Measurements from ENCODE around the gene AFP. TPM values are rescaled to one million over a fixed set of nuclear protein-coding genes. Genes with fewer than 3 reads are reported as not detected.

The AFP gene
- total RNA-seq, 1 experiment from 2014 or later, result 0.25 TPM

DNA sequence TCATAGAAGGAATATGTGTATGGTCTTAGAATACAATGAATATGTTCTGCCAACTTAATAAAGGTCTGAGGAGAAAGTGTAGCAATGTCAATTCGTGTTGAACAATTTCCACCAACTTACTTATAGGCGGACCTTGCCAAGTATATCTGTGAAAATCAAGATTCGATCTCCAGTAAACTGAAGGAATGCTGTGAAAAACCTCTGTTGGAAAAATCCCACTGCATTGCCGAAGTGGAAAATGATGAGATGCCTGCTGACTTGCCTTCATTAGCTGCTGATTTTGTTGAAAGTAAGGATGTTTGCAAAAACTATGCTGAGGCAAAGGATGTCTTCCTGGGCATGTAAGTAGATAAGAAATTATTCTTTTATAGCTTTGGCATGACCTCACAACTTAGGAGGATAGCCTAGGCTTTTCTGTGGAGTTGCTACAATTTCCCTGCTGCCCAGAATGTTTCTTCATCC lies 22.7 kb upstream of the AFP start:
- no peak for DNase-seq (ENCODE audit: extremely low read depth, low read depth)

DNA sequence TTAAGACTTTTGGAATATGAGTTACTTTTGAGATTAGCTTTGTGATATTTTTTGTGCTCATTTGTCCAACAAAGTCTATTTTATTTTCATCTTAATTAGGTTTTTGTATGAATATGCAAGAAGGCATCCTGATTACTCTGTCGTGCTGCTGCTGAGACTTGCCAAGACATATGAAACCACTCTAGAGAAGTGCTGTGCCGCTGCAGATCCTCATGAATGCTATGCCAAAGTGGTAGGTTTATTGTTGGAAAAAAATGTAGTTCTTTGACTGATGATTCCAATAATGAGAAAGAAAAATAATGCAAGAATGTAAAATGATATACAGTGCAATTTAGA lies 21.1 kb upstream of the AFP start:
- no peak for DNase-seq (ENCODE audit: extremely low read depth, low read depth)

- no peak for DNase-seq (ENCODE audit: extremely low read depth, low read depth)
Measured at GRCh38 chr4:73415807-73416238, 20.2 kb upstream of the AFP start.

DNA sequence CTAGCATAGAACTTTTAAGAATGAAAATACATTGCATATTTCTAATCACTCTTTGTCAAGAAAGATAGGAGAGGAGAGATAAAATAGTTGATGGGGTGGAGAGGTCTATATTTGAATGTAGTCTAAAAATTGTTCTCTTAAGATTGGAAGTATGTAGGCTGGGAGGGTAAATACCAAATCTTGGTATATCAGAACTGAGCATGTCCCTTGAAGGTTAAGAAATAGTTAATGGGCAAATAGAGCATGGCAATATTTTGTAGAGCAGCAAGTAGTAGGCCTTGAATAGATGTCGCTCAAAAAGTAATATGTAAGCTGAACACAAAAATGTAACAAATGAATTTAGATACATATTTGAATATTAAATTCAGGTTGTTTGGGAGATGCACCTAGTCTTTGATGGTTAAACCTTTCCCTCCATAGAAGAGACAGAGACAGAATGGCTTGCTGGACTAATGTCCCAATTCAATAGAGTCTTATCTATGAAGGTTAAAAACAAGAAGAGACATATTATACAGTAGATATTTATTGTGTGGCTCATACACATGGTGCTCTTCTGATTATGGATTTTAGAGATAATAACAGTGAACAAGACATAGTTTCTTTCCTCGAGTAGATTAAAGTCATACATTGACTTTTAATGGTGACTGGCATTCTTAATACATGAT lies 19.5 kb upstream of the AFP start:
- no peak for DNase-seq (ENCODE audit: extremely low read depth, low read depth)

GRCh38 chr4:73417342-73417741 lies 18.7 kb upstream of the AFP start:
- DNase-seq (ENCODE audit: extremely low read depth, low read depth), result no peak

GRCh38 chr4:73417973-73418372 lies 18.0 kb upstream of the AFP start:
- DNase-seq (ENCODE audit: extremely low read depth, low read depth), result no peak

DNA sequence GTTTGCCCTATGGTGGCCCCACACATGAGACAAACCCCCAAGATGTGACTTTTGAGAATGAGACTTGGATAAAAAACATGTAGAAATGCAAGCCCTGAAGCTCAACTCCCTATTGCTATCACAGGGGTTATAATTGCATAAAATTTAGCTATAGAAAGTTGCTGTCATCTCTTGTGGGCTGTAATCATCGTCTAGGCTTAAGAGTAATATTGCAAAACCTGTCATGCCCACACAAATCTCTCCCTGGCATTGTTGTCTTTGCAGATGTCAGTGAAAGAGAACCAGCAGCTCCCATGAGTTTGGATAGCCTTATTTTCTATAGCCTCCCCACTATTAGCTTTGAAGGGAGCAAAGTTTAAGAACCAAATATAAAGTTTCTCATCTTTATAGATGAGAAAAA lies 17.3 kb upstream of the AFP start:
- DNase-seq (ENCODE audit: extremely low read depth, low read depth), result no peak

DNA sequence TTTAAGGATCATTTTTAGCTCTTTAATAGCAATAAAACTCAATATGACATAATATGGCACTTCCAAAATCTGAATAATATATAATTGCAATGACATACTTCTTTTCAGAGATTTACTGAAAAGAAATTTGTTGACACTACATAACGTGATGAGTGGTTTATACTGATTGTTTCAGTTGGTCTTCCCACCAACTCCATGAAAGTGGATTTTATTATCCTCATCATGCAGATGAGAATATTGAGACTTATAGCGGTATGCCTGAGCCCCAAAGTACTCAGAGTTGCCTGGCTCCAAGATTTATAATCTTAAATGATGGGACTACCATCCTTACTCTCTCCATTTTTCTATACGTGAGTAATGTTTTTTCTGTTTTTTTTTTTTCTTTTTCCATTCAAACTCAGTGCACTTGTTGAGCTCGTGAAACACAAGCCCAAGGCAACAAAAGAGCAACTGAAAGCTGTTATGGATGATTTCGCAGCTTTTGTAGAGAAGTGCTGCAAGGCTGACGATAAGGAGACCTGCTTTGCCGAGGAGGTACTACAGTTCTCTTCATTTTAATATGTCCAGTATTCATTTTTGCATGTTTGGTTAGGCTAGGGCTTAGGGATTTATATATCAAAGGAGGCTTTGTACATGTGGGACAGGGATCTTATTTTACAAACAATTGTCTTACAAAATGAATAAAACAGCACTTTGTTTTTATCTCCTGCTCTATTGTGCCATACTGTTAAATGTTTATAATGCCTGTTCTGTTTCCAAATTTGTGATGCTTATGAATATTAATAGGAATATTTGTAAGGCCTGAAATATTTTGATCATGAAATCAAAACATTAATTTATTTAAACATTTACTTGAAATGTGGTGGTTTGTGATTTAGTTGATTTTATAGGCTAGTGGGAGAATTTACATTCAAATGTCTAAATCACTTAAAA lies 16.6 kb upstream of the AFP start:
- DNase-seq (ENCODE audit: extremely low read depth, low read depth), result no peak

- no peak for DNase-seq (ENCODE audit: extremely low read depth, low read depth)
Measured at GRCh38 chr4:73420615-73421014, 15.4 kb upstream of the AFP start.

DNA sequence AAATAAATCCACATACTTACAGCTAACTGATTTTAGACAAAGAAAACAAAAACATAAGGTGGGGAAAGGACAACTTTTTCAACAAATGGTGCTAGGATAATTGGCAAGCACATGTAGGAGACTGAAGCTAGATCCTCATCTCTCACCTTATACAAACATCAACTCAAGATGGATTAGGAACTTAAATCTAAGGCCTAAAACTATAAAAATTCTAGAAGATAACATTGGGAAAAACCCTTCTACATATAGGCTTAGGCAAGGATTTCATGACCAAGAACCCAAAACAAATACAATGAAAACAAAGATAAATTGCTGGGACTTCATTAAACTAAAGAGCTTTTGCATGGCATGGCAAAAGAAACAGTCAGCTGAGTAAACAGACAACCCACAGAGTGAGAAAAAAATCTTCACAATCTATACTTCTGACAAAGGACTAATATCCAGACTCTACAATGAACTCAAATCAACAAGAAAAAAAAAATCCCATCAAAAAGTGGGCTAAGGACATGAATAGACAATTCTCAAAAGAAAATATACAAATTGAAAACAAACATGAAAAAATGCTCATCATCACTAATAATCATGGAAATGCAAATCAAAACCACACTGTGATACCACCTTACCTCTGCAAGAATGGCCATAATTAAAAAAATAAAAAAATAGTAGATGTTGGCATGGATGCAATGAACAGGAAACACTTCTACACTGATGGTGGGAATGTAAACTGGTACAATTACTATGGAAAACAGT lies 14.1 kb upstream of the AFP start:
- DNase-seq (ENCODE audit: extremely low read depth, low read depth), result no peak

GRCh38 chr4:73422458-73422752 lies 13.6 kb upstream of the AFP start:
- no peak for DNase-seq (ENCODE audit: extremely low read depth, low read depth)

DNA sequence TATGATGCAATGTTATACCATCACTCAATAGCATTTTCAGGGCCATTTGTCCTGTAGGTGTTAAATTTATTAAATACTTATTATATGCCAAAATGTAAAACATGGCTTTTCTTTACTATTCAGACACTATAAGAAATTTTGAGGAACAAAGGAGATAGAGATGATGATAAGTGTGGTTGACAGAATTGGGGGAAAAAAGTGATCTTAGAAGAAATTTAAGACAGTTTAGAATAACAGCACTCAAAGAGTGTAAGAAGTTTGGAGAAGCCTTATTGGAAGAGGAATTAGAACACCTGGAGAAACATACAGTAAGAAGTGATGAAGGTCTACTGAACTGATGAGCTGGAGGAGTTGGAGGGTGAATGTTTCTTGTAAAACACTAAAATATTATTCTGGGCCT lies 12.8 kb upstream of the AFP start:
- no peak for DNase-seq (ENCODE audit: extremely low read depth, low read depth)

- no peak for DNase-seq (ENCODE audit: extremely low read depth, low read depth)
Measured at GRCh38 chr4:73426666-73427065, 9.4 kb upstream of the AFP start.

DNA sequence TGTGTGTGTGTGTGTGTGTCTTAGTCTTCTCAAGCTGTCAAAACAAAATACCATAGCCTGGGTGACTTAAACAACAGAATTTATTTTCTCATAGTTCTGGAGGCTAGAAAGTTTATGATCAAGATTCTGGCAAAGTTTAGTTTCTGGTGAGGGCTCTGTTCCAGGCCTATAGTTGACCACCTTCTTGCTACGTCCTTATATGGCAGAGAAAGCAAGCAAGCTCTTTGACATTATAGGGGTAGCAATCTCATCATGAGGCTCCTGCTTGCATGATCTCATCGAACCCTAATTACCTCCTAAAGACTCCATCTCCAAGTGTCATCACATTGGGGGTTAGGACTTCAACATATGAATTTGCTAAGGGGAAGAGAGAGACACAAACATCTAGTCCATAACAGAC lies 6.9 kb upstream of the AFP start:
- DNase-seq (ENCODE audit: extremely low read depth, low read depth), result no peak

- DNase-seq (ENCODE audit: extremely low read depth, low read depth), result no peak
Measured at GRCh38 chr4:73429826-73430587, 6.0 kb upstream of the AFP start.

DNA sequence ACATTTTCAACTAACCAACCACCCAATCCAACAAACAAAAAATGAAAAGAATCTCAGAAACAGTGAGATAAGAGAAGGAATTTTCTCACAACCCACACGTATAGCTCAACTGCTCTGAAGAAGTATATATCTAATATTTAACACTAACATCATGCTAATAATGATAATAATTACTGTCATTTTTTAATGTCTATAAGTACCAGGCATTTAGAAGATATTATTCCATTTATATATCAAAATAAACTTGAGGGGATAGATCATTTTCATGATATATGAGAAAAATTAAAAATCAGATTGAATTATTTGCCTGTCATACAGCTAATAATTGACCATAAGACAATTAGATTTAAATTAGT lies 4.2 kb upstream of the AFP start:
- no peak for DNase-seq (ENCODE audit: extremely low read depth, low read depth)

DNA sequence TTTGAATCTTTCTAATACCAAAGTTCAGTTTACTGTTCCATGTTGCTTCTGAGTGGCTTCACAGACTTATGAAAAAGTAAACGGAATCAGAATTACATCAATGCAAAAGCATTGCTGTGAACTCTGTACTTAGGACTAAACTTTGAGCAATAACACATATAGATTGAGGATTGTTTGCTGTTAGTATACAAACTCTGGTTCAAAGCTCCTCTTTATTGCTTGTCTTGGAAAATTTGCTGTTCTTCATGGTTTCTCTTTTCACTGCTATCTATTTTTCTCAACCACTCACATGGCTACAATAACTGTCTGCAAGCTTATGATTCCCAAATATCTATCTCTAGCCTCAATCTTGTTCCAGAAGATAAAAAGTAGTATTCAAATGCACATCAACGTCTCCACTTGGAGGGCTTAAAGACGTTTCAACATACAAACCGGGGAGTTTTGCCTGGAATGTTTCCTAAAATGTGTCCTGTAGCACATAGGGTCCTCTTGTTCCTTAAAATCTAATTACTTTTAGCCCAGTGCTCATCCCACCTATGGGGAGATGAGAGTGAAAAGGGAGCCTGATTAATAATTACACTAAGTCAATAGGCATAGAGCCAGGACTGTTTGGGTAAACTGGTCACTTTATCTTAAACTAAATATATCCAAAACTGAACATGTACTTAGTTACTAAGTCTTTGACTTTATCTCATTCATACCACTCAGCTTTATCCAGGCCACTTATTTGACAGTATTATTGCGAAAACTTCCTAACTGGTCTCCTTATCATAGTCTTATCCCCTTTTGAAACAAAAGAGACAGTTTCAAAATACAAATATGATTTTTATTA lies 3.6 kb upstream of the AFP start:
- DNase-seq (ENCODE audit: extremely low read depth, low read depth), result no peak

DNA sequence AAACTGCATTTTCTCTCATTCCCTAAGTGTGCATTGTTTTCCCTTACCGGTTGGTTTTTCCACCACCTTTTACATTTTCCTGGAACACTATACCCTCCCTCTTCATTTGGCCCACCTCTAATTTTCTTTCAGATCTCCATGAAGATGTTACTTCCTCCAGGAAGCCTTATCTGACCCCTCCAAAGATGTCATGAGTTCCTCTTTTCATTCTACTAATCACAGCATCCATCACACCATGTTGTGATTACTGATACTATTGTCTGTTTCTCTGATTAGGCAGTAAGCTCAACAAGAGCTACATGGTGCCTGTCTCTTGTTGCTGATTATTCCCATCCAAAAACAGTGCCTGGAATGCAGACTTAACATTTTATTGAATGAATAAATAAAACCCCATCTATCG lies 2.9 kb upstream of the AFP start:
- no peak for DNase-seq (ENCODE audit: extremely low read depth, low read depth)

- DNase-seq (ENCODE audit: extremely low read depth, low read depth), result no peak
Measured at GRCh38 chr4:73434311-73434710, 1.7 kb upstream of the AFP start.

Data from NCI-H460 (cell line).